Ovary (tissue), 3 donors: ENCODE results near the gene FAM184A.

Experiments
- POLR2A ChIP-seq: fragments of 450-650 bp; IDR thresholded peaks from one replicate; pipeline ENCODE4 v1.6.1; 2017; ENCODE audit warnings: antibody characterized with exemption, mild to moderate bottlenecking, moderate library complexity
- TF ChIP-seq, protein P1 (sequence below), 3 donors: fragments of 450-650 bp in 2 of 3; fragments of 200-600 bp in 1 of 3; IDR thresholded peaks; one replicate each; pipeline versions ENCODE4 v1.5.1 to v1.8.0; 2016 to 2022; ENCODE audit warnings: antibody characterized with exemption in 3 of 3, mild to moderate bottlenecking in 1 of 3
- donor health status: DM: no; HTN: no; CAD: no.

DNA sequence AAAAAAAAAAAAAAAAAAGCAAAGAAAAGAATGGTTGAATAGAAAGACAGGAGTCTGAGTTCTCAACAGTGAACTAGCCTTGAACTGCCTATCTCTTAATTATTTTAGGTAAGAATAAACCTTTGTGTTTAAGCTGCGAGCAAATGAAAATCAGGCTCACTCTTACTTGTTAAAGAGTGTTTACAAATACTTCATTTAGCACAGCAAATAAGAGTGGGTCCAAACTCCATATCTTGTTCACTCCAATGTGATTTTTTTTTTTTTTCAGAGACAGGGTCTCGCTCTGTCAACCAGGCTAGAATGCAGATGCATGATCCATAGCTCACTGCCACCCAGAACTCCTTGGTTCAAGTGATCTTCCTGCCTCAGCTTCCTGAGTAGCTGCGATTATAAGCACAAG is 155.4 kb downstream of the FAM184A start:
- TF ChIP-seq POLR2A = no peak
- TF ChIP-seq, protein P1, sequence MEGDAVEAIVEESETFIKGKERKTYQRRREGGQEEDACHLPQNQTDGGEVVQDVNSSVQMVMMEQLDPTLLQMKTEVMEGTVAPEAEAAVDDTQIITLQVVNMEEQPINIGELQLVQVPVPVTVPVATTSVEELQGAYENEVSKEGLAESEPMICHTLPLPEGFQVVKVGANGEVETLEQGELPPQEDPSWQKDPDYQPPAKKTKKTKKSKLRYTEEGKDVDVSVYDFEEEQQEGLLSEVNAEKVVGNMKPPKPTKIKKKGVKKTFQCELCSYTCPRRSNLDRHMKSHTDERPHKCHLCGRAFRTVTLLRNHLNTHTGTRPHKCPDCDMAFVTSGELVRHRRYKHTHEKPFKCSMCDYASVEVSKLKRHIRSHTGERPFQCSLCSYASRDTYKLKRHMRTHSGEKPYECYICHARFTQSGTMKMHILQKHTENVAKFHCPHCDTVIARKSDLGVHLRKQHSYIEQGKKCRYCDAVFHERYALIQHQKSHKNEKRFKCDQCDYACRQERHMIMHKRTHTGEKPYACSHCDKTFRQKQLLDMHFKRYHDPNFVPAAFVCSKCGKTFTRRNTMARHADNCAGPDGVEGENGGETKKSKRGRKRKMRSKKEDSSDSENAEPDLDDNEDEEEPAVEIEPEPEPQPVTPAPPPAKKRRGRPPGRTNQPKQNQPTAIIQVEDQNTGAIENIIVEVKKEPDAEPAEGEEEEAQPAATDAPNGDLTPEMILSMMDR (IDR thresholded peaks at IDR 0.05) = no peak
